Small intestine (tissue), 16 donors: Measurements from ENCODE around the gene HOMER1. TPM values are rescaled to one million over a fixed set of nuclear protein-coding genes. Genes with fewer than 3 reads are reported as not detected.

ENCODE experiments used
- DNase-seq, 2 donors: peaks; one replicate each; pipeline versions ENCODE4 v3.0.0 to v3.0.0-alpha.2; 2013
- FAIRE-seq: peaks from 2 replicates; lab custom pipeline; 2012; peaks lifted over from hg19 to GRCh38; lab: Jason Lieb, UNC
- H3K27ac ChIP-seq, 3 donors: one replicate each; pipeline ENCODE4 v1.5.1; 2013; ENCODE audit warnings: low read length in 2 of 3, mild to moderate bottlenecking in 2 of 3, control low read depth in 1 of 3, inconsistent platforms in 1 of 3, low read depth in 1 of 3, moderate library complexity in 1 of 3
- H3K27me3 ChIP-seq, 3 donors: one replicate each; pipeline ENCODE4 v1.6.1; 2013; ENCODE audit warnings: low read length in 3 of 3, inconsistent platforms in 1 of 3; ENCODE audit not compliant: control insufficient read depth in 3 of 3, insufficient read depth in 3 of 3
- H3K36me3 ChIP-seq, 3 donors: one replicate each; pipeline ENCODE4 v1.6.1; 2013; ENCODE audit warnings: low read length in 3 of 3, inconsistent platforms in 1 of 3, low read depth in 1 of 3, mild to moderate bottlenecking in 1 of 3, moderate library complexity in 1 of 3; ENCODE audit not compliant: control insufficient read depth in 3 of 3, insufficient read depth in 2 of 3
- H3K4me1 ChIP-seq, 3 donors: one replicate each; pipeline ENCODE4 v1.6.1; 2013; ENCODE audit warnings: low read length in 2 of 3, inconsistent platforms in 1 of 3, low read depth in 1 of 3, mild to moderate bottlenecking in 1 of 3, moderate library complexity in 1 of 3; ENCODE audit not compliant: control insufficient read depth in 3 of 3, insufficient read depth in 2 of 3
- H3K4me3 ChIP-seq, 3 donors: one replicate each; pipeline ENCODE4 v1.5.1; 2013; ENCODE audit warnings: low read length in 3 of 3, control low read depth in 1 of 3, inconsistent platforms in 1 of 3, low read depth in 1 of 3, mild to moderate bottlenecking in 1 of 3, moderate library complexity in 1 of 3
- H3K9me3 ChIP-seq, 2 donors: one replicate each; pipeline ENCODE4 v1.6.1; 2013; ENCODE audit warnings: low read depth in 1 of 2, low read length in 1 of 2; ENCODE audit not compliant: control insufficient read depth in 2 of 2, insufficient read depth in 1 of 2
- WGBS, 3 donors: extraction: QIAGEN DNeasy Blood & Tissue Kit; methylation state at CpG; one replicate each; pipeline ENCODE4 v1.1.7; 2013; 5-methylcytosine and 5-hydroxymethylcytosine counted together
- long read RNA-seq, 10 donors: transcript quantifications; one replicate each; lab custom pipeline, GENCODE V29; 2026
- polyA plus RNA-seq, 4 donors: library from polyadenylated mRNA; stranded (reverse) in 3 of 4; unstranded in 1 of 4; fragments of 200-250 nt in 3 of 4; fragments of 120-200 nt in 1 of 4; gene quantifications; one replicate each; pipeline versions ENCODE4 v1.2.1 to v1.2.3, GENCODE V29; 2013
- donor health status: healthy with polysubstance abuse.
- donor health status: control.
- donor health status: control.
- donor health status: Bipolar disorder and iron deficiency.
- donor health status: healthy.

Gene HOMER1
- 1 to 10 TPM in 1 of 4 donors, under 1 TPM in 2, not detected in 1; 0.27 to 2.6 (median 0.39) TPM for polyA plus RNA-seq
- long read RNA-seq, donor 1, result 0 reads
- long read RNA-seq, donor 2, result 0 reads
- long read RNA-seq, donor 3, result 0 reads
- long read RNA-seq, donor 4, result 0 reads
- long read RNA-seq, donor 5, result 0 reads
- long read RNA-seq, donor 6, result 0 reads
- long read RNA-seq, donor 7, full-length matches to known transcripts, result 10 of 20 reads
- long read RNA-seq, donor 7, partial matches to known transcripts, result 10 of 20 reads
- long read RNA-seq, donor 7, other reads (novel, unspliced or antisense), result 0 of 20 reads
- long read RNA-seq, donor 8, full-length matches to known transcripts, result 1 of 1 reads
- long read RNA-seq, donor 8, partial matches to known transcripts, result 0 of 1 reads
- long read RNA-seq, donor 8, other reads (novel, unspliced or antisense), result 0 of 1 reads
- long read RNA-seq, donor 9, result 0 reads
- long read RNA-seq, donor 10, partial matches to known transcripts, result 0 of 2 reads
- long read RNA-seq, donor 10, other reads (novel, unspliced or antisense), result 0 of 2 reads

GRCh38 chr5:79513704-79514390, at the start of gene HOMER1:
HOMER1 (minus strand) TSS chr5:79514134; CDS start chr5:79512774, 1,360 bp downstream.
- FAIRE-seq, result no peak
- WGBS, 3 donors, result 0% methylated on average over 26 to 85 of the region's 85 CpGs
- H3K36me3 ChIP-seq, result no peaks in the 10 kb centered on the region
- peak within 1 kb of the TSS; percentile 79 to 96 (median 89) for H3K27ac ChIP-seq
- DNase-seq, result peak; percentile 47 to 93
- peaks cover 0 to 28% (median 4%) of the 10 kb centered on the region in 3 donors for H3K27me3 ChIP-seq
- H3K9me3 ChIP-seq, result no peaks in the 10 kb centered on the region
- H3K4me1 ChIP-seq, result peaks cover 0 to 7% (median 0%) of the 10 kb centered on the region in 3 donors
- peak within 1 kb of the TSS; percentile 69 to 88 (median 73) for H3K4me3 ChIP-seq

- no peak overlapping the region for H3K4me3 ChIP-seq
- H3K27me3 ChIP-seq, result peaks cover 0 to 2% (median 0%) of the 10 kb centered on the region in 3 donors
- no peak overlapping the region for H3K27ac ChIP-seq
- H3K36me3 ChIP-seq, result no peaks in the 10 kb centered on the region
- FAIRE-seq (no peak), DNase-seq (no peak)
- no peaks in the 10 kb centered on the region for H3K4me1 ChIP-seq
- WGBS, 3 donors, result 50 to 63% (median 60%) methylated on average over 4 of the region's 4 CpGs
- no peaks in the 10 kb centered on the region for H3K9me3 ChIP-seq
These were observed 49.3 kb upstream of the HOMER1 start for GRCh38 chr5:79563247-79563590.

GRCh38 chr5:79562351-79563246, 48.7 kb upstream of the HOMER1 start:
- 57 to 69% (median 60%) methylated on average over 3 of the region's 3 CpGs for WGBS, 3 donors
- Histone ChIP-seq H3K27ac (no peak overlapping the region), H3K4me1 (no peaks in the 10 kb centered on the region), H3K4me3 (no peak overlapping the region), H3K36me3 (no peaks in the 10 kb centered on the region), H3K9me3 (no peaks in the 10 kb centered on the region), H3K27me3 (peaks cover 0 to 2% (median 0%) of the 10 kb centered on the region in 3 donors)
- FAIRE-seq (no peak), DNase-seq (no peak)

- 84 to 91% (median 85%) methylated on average over 3 of the region's 3 CpGs for WGBS, 3 donors
- DNase-seq (no peak), FAIRE-seq (no peak)
- H3K4me3 ChIP-seq, result no peak overlapping the region
- no peak overlapping the region for H3K27ac ChIP-seq
- H3K4me1 ChIP-seq, result no peaks in the 10 kb centered on the region
- H3K27me3 ChIP-seq, result peaks cover 0 to 2% (median 0%) of the 10 kb centered on the region in 3 donors
- H3K9me3 ChIP-seq, result no peaks in the 10 kb centered on the region
- H3K36me3 ChIP-seq, result no peaks in the 10 kb centered on the region
These were observed 47.6 kb upstream of the HOMER1 start for GRCh38 chr5:79561525-79561893.

- H3K27ac ChIP-seq, result no peak overlapping the region
- no peak for FAIRE-seq
- H3K27me3 ChIP-seq, result peaks cover 0 to 2% (median 0%) of the 10 kb centered on the region in 3 donors
- H3K36me3 ChIP-seq, result no peaks in the 10 kb centered on the region
- H3K4me1 ChIP-seq, result no peaks in the 10 kb centered on the region
- H3K4me3 ChIP-seq, result no peak overlapping the region
- WGBS, 3 donors, result 80 to 86% (median 82%) methylated on average over 4 of the region's 4 CpGs
- no peak for DNase-seq
- no peaks in the 10 kb centered on the region for H3K9me3 ChIP-seq
These were observed 47.0 kb upstream of the HOMER1 start for GRCh38 chr5:79560771-79561524.

- DNase-seq (no peak), FAIRE-seq (no peak)
- Histone ChIP-seq H3K27ac (no peak overlapping the region), H3K27me3 (no peaks in the 10 kb centered on the region), H3K9me3 (peaks cover 0 to 4% of the 10 kb centered on the region in 2 donors), H3K4me3 (no peak overlapping the region), H3K36me3 (no peaks in the 10 kb centered on the region), H3K4me1 (no peaks in the 10 kb centered on the region)
- 59 to 70% (median 65%) methylated on average over 3 of the region's 3 CpGs for WGBS, 3 donors
These were observed 41.5 kb upstream of the HOMER1 start for GRCh38 chr5:79555418-79555817.

- H3K9me3 ChIP-seq, result peaks cover 0 to 4% of the 10 kb centered on the region in 2 donors
- WGBS, 3 donors, result 35 to 51% (median 49%) methylated on average over 4 of the region's 4 CpGs
- no peaks in the 10 kb centered on the region for H3K27me3 ChIP-seq
- no peak overlapping the region for H3K4me3 ChIP-seq
- no peaks in the 10 kb centered on the region for H3K4me1 ChIP-seq
- no peak overlapping the region for H3K27ac ChIP-seq
- H3K36me3 ChIP-seq, result no peaks in the 10 kb centered on the region
- no peak for DNase-seq
- FAIRE-seq, result no peak
These were observed 39.0 kb upstream of the HOMER1 start for GRCh38 chr5:79552984-79553383.
